ENCODE results near the gene PAK5.

DNA sequence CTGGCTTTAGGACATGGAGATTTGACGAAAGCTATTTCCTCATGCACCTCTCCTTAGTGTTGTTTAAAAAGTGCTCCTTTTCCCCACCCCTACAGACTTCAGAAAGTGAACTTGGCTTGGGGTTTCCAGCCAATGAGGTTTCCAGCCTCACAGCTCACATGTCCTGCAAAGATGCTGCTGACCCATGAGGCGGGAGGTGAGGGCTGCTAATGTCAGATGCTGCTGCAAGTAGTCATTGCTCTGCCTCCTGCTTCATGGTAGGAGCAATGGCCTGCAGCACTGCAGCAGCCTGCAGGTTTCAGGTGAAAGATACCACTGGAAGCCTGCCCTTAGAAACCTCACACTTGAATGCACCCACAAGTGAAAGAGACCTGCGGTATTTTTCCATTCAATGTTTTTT lies 211.7 kb downstream of the PAK5 start:
- TF ChIP-seq, protein P1, sequence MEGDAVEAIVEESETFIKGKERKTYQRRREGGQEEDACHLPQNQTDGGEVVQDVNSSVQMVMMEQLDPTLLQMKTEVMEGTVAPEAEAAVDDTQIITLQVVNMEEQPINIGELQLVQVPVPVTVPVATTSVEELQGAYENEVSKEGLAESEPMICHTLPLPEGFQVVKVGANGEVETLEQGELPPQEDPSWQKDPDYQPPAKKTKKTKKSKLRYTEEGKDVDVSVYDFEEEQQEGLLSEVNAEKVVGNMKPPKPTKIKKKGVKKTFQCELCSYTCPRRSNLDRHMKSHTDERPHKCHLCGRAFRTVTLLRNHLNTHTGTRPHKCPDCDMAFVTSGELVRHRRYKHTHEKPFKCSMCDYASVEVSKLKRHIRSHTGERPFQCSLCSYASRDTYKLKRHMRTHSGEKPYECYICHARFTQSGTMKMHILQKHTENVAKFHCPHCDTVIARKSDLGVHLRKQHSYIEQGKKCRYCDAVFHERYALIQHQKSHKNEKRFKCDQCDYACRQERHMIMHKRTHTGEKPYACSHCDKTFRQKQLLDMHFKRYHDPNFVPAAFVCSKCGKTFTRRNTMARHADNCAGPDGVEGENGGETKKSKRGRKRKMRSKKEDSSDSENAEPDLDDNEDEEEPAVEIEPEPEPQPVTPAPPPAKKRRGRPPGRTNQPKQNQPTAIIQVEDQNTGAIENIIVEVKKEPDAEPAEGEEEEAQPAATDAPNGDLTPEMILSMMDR (conservative IDR thresholded peaks at IDR 0.05) = no peak
- no peak for TF ChIP-seq EZH2 (IDR thresholded peaks at IDR 0.05; ENCODE audit: low read depth)

Data from PC-9 (cell line).